PC-3 (cell line): ENCODE results near the gene DOCK1.

Experiments
- CTCF ChIP-seq: fragments of 300-600 bp; sonication (generic); conservative IDR thresholded peaks from 2 replicates; pipeline ENCODE4 v1.5.1; 2017; ENCODE audit warnings: antibody characterized with exemption, low read depth, mild to moderate bottlenecking, low read length
- EZH2 ChIP-seq: fragments of 300-600 bp; sonication (generic); IDR thresholded peaks from one replicate; pipeline ENCODE4 v1.6.1; 2017; ENCODE audit warnings: antibody characterized with exemption, mild to moderate bottlenecking, low read length; ENCODE audit not compliant: unreplicated experiment

GRCh38 chr10:126940670-126941310 lies 35.6 kb downstream of the DOCK1 start:
- TF ChIP-seq CTCF (no peak), EZH2 (no peak)
